HepG2 (cell line): ENCODE data around the gene SRCIN1. TPM values are rescaled to one million over a fixed set of nuclear protein-coding genes. Genes with fewer than 3 reads are reported as not detected.

Experiments used
- ARNT ChIP-seq: fragments of 450-650 bp; IDR thresholded peaks from 2 replicates; pipeline ENCODE4 v1.6.1; 2017
- BRD4 ChIP-seq: sonication (generic); formaldehyde crosslinking; IDR thresholded peaks from 2 replicates; pipeline ENCODE4 v1.4.0; 2020; ENCODE audit warnings: missing genetic modification reagents
- CBX1 ChIP-seq: IDR thresholded peaks from one replicate; pipeline ENCODE4 v1.6.1; 2016; ENCODE audit warnings: antibody characterized with exemption, low read depth
- CBX5 ChIP-seq: sonication (generic); formaldehyde crosslinking; IDR thresholded peaks from 2 replicates; pipeline ENCODE4 v1.4.0; 2020; ENCODE audit warnings: missing genetic modification reagents, borderline replicate concordance
- E2F1 ChIP-seq: sonication (generic); formaldehyde crosslinking; IDR thresholded peaks from 2 replicates; pipeline ENCODE4 v1.5.0; 2020; ENCODE audit warnings: missing genetic modification reagents
- EED ChIP-seq: sonication (generic); formaldehyde crosslinking; IDR thresholded peaks from 2 replicates; pipeline ENCODE4 v1.5.0; 2020; ENCODE audit warnings: mild to moderate bottlenecking, missing genetic modification reagents
- ESRRA ChIP-seq: sonication (generic); formaldehyde crosslinking; IDR thresholded peaks from 2 replicates; pipeline ENCODE4 v1.5.1; 2020; ENCODE audit warnings: mild to moderate bottlenecking, low read depth, missing genetic modification reagents
- FLYWCH1 ChIP-seq: sonication (generic); formaldehyde crosslinking; IDR thresholded peaks from 2 replicates; pipeline ENCODE4 v1.8.1; 2023; ENCODE audit warnings: mild to moderate bottlenecking, missing genetic modification reagents
- FOXJ3 ChIP-seq: sonication (generic); formaldehyde crosslinking; IDR thresholded peaks from 2 replicates; pipeline ENCODE4 v1.4.0; 2020; ENCODE audit warnings: missing genetic modification reagents, mild to moderate bottlenecking, borderline replicate concordance
- GTF3A ChIP-seq: sonication (generic); formaldehyde crosslinking; conservative IDR thresholded peaks from 2 replicates; pipeline ENCODE4 v1.4.0; 2020; ENCODE audit warnings: mild to moderate bottlenecking, missing genetic modification reagents
- GZF1 ChIP-seq: sonication (generic); formaldehyde crosslinking; IDR thresholded peaks from 2 replicates; pipeline ENCODE4 v1.5.1; 2020; ENCODE audit warnings: mild to moderate bottlenecking, missing genetic modification reagents
- HNRNPH1 ChIP-seq: fragments of 200-400 bp; formaldehyde crosslinking; optimal IDR thresholded peaks from 2 replicates; pipeline ENCODE3; 2017; ENCODE audit warnings: mild to moderate bottlenecking, low read depth, low read length
- HOXA3 ChIP-seq: sonication (generic); formaldehyde crosslinking; IDR thresholded peaks from 2 replicates; pipeline ENCODE4 v1.5.0; 2020; ENCODE audit warnings: missing genetic modification reagents
- IRX3 ChIP-seq: sonication (generic); formaldehyde crosslinking; IDR thresholded peaks from 2 replicates; pipeline ENCODE4 v1.8.1; 2023; ENCODE audit warnings: mild to moderate bottlenecking, low read depth, missing genetic modification reagents, borderline replicate concordance
- JUNB ChIP-seq: sonication (generic); formaldehyde crosslinking; IDR thresholded peaks from 2 replicates; pipeline ENCODE4 v1.8.0; 2022; ENCODE audit warnings: missing genetic modification reagents, mild to moderate bottlenecking, borderline replicate concordance
- KDM2A ChIP-seq: sonication (generic); formaldehyde crosslinking; IDR thresholded peaks from 2 replicates; pipeline ENCODE4 v1.4.0; 2020; ENCODE audit warnings: low read depth, missing genetic modification reagents, borderline replicate concordance
- MLLT10 ChIP-seq: sonication (generic); formaldehyde crosslinking; IDR thresholded peaks from 2 replicates; pipeline ENCODE4 v1.4.0; 2020; ENCODE audit warnings: missing genetic modification reagents
- PLRG1 ChIP-seq: fragments of 450-650 bp; conservative IDR thresholded peaks from 2 replicates; pipeline ENCODE4 v1.6.1; 2016
- REPIN1 ChIP-seq: sonication (generic); formaldehyde crosslinking; IDR thresholded peaks from 2 replicates; pipeline ENCODE4 v1.8.0; 2022; ENCODE audit warnings: missing genetic modification reagents, low read depth, mild to moderate bottlenecking, borderline replicate concordance
- SOX13 ChIP-seq, 3 experiments: fragments of 450-650 bp in 1 of 3; sonication (generic) in 1 of 3; formaldehyde crosslinking in 1 of 3; IDR thresholded peaks in 2 of 3; conservative IDR thresholded peaks in 1 of 3; 2 replicates each; pipeline versions ENCODE4 v1.5.0 to v1.6.1; 2016 to 2020; ENCODE audit warnings: antibody characterized with exemption in 1 of 3, mild to moderate bottlenecking in 1 of 3, missing compliant biosample characterization in 1 of 3, missing genetic modification reagents in 1 of 3, moderate library complexity in 1 of 3
- SPEN ChIP-seq: sonication (generic); formaldehyde crosslinking; IDR thresholded peaks from 2 replicates; pipeline ENCODE4 v1.5.1; 2020; ENCODE audit warnings: low read depth, mild to moderate bottlenecking, missing genetic modification reagents
- SRY ChIP-seq: sonication (generic); formaldehyde crosslinking; IDR thresholded peaks from 2 replicates; pipeline ENCODE4 v1.8.0; 2022; ENCODE audit warnings: mild to moderate bottlenecking, missing genetic modification reagents
- YEATS4 ChIP-seq: sonication (generic); formaldehyde crosslinking; IDR thresholded peaks from 2 replicates; pipeline ENCODE4 v1.4.0; 2020; ENCODE audit warnings: missing genetic modification reagents, borderline replicate concordance
- ZEB1 ChIP-seq: IDR thresholded peaks from 2 replicates; pipeline ENCODE4 v1.6.1; 2012; ENCODE audit warnings: mild to moderate bottlenecking, low read depth, inconsistent platforms; ENCODE audit not compliant: insufficient replicate concordance
- ZFP36L2 ChIP-seq: sonication (generic); formaldehyde crosslinking; IDR thresholded peaks from 2 replicates; pipeline ENCODE4 v1.4.0; 2020; ENCODE audit warnings: missing genetic modification reagents
- ZMAT3 ChIP-seq: sonication (generic); formaldehyde crosslinking; conservative IDR thresholded peaks from 2 replicates; pipeline ENCODE4 v1.7.0; 2021; ENCODE audit warnings: missing genetic modification reagents
- ZNF205 ChIP-seq: IDR thresholded peaks from 2 replicates; pipeline ENCODE4 v1.6.1; 2018; ENCODE audit warnings: missing biosample characterization, missing genetic modification reagents
- ZNF367 ChIP-seq: sonication (generic); formaldehyde crosslinking; IDR thresholded peaks from 2 replicates; pipeline ENCODE4 v1.4.0; 2020; ENCODE audit warnings: missing genetic modification reagents, borderline replicate concordance
- ZNF383 ChIP-seq: sonication (generic); formaldehyde crosslinking; IDR thresholded peaks from 2 replicates; pipeline ENCODE4 v1.4.0; 2020; ENCODE audit warnings: missing genetic modification reagents, mild to moderate bottlenecking, borderline replicate concordance
- ZNF430 ChIP-seq: sonication (generic); formaldehyde crosslinking; IDR thresholded peaks from 2 replicates; pipeline ENCODE4 v1.9.0; 2021; ENCODE audit warnings: mild to moderate bottlenecking, missing genetic modification reagents
- ZNF550 ChIP-seq: sonication (generic); formaldehyde crosslinking; IDR thresholded peaks from 2 replicates; pipeline ENCODE4 v1.4.0; 2020; ENCODE audit warnings: mild to moderate bottlenecking, missing genetic modification reagents, borderline replicate concordance
- ZNF670 ChIP-seq: sonication (generic); formaldehyde crosslinking; IDR thresholded peaks from 2 replicates; pipeline ENCODE4 v1.8.0; 2022; ENCODE audit warnings: mild to moderate bottlenecking, missing genetic modification reagents, borderline replicate concordance
- ZNF841 ChIP-seq: sonication (generic); formaldehyde crosslinking; IDR thresholded peaks from 2 replicates; pipeline ENCODE4 v1.8.1; 2023; ENCODE audit warnings: missing genetic modification reagents, borderline replicate concordance
- ZNF883 ChIP-seq: sonication (generic); formaldehyde crosslinking; IDR thresholded peaks from 2 replicates; pipeline ENCODE4 v1.5.1; 2020; ENCODE audit warnings: mild to moderate bottlenecking, missing genetic modification reagents; ENCODE audit errors: not compliant biosample characterization
- ZSCAN29 ChIP-seq: sonication (generic); formaldehyde crosslinking; conservative IDR thresholded peaks from 2 replicates; pipeline ENCODE4 v1.4.0; 2020; ENCODE audit warnings: mild to moderate bottlenecking, missing genetic modification reagents
- polyA plus RNA-seq, 8 experiments: library from polyadenylated mRNA; depleted of rRNA in 3 of 8; stranded (reverse) in 7 of 8; unstranded in 1 of 8; fragments of >200 nt; fragmentation: Illumina TruSeq in 4 of 8; extraction: Trizol in 4 of 8; gene quantifications; 2 replicates each; pipeline versions ENCODE4 v1.2.1 to v1.2.3, GENCODE V29; 2011 to 2016; ENCODE audit warnings: low read depth in 4 of 8, missing spikeins in 1 of 8, mixed read lengths in 1 of 8; ENCODE audit not compliant: insufficient read depth in 1 of 8
- total RNA-seq, 5 experiments: library from RNA; depleted of rRNA; stranded (reverse); fragments of >200 nt; fragmentation: Illumina TruSeq; extraction: Trizol; gene quantifications; 2 replicates each; pipeline ENCODE4 v1.2.3, GENCODE V29; 2016; ENCODE audit warnings: low read depth in 1 of 5

Gene SRCIN1
- total and polyA plus RNA-seq, 2 of the 13 experiments (the other 11 are each of a cell fraction or from before 2014, with no cell fraction given): 1.2 to 9.6 TPM

GRCh38 chr17:38600906-38601305 is 4.8 kb downstream of the SRCIN1 start (continued):
- TF ChIP-seq ZNF383 (no peak), ZMAT3 (CRISPR knock-in tag) (no peak), BRD4 (CRISPR knock-in tag) (no peak), CBX5 (CRISPR knock-in tag) (no peak), YEATS4 (CRISPR knock-in tag) (no peak), GZF1 (no peak), ZNF550 (CRISPR knock-in tag) (no peak), REPIN1 (CRISPR knock-in tag) (no peak), MLLT10 (CRISPR knock-in tag) (no peak), ESRRA (peak; percentile 63; the same call in 1 of the 2 replicates), ARNT (no peak), ZNF670 (CRISPR knock-in tag) (no peak), ZSCAN29 (CRISPR knock-in tag) (no peak), FOXJ3 (no peak), EED (no peak), ZNF430 (no peak), PLRG1 (no peak), SRY (CRISPR knock-in tag) (no peak), JUNB (no peak), SPEN (no peak), IRX3 (CRISPR knock-in tag) (no peak), CBX1 (no peak), KDM2A (no peak), HOXA3 (CRISPR knock-in tag) (0 out of 2 replicates have a peak, but pooled peaks have one; percentile 2), ZNF205 (CRISPR knock-in tag) (no peak), FLYWCH1 (no peak), ZEB1 (peak; percentile 17), SOX13 (IDR thresholded peaks at IDR 0.05) (0 out of 2 replicates have a peak, but pooled peaks have one; percentile 2), SOX13 (CRISPR knock-in tag; conservative IDR thresholded peaks at IDR 0.05 in 1 of 2, IDR thresholded peaks at IDR 0.05 in 1 of 2) (no peak), ZNF841 (CRISPR knock-in tag) (no peak), E2F1 (CRISPR knock-in tag) (no peak), ZNF883 (no peak), ZNF367 (CRISPR knock-in tag) (no peak), GTF3A (CRISPR knock-in tag) (no peak), HNRNPH1 (no peak), ZFP36L2 (CRISPR knock-in tag) (no peak)
